ENCODE data around the gene ARHGEF19. TPM values are rescaled to one million over a fixed set of nuclear protein-coding genes. Genes with fewer than 3 reads are reported as not detected.

Gene ARHGEF19
- total RNA-seq, 5 donors from 2014 or later (not counting 1 experiment from before 2014, with no cell fraction given): 7.0 to 17.6 (median 12.3) TPM

- no peak overlapping the region for H3K27ac ChIP-seq (ENCODE audit: low read length)
These were observed 22.9 kb upstream of the ARHGEF19 start for GRCh38 chr1:16235347-16235746.

GRCh38 chr1:16233431-16233830 is 21.0 kb upstream of the ARHGEF19 start:
- Histone ChIP-seq H3K27me3 (replicated peaks in 1 of 2; ENCODE audit: control insufficient read depth in 2 of 2, extremely low read depth in 1 of 2, insufficient read depth in 2 of 2, low read length in 1 of 2) (peaks cover 4 to 13% of the 10 kb centered on the region in 2 experiments), H3K9me3 (no peaks in the 10 kb centered on the region), H3K36me3 (ENCODE audit: control insufficient read depth in 2 of 2, extremely low read depth in 1 of 2, insufficient read depth in 1 of 2, low read length in 1 of 2) (peaks cover 0 to 14% of the 10 kb centered on the region in 2 donors), H3K27ac (ENCODE audit: low read length) (no peak overlapping the region), H3K4me3 (ENCODE audit: control insufficient read depth in 1 of 2, extremely low read depth in 1 of 2, low read length in 1 of 2) (no peak overlapping the region), H3K4me1 (ENCODE audit: control insufficient read depth in 1 of 2, extremely low read depth in 1 of 2, insufficient read depth in 2 of 2, low read length in 2 of 2) (peaks cover 7 to 24% of the 10 kb centered on the region in 2 experiments)
- peaks cover 8% of the 10 kb centered on the region for H3K36me3 Mint-ChIP-seq
- H3K27me3 Mint-ChIP-seq: peaks cover 5% of the 10 kb centered on the region in 2 donors
- DNase-seq: no peak
- no peak overlapping the region for H3K4me3 Mint-ChIP-seq
- 98% methylated on average over 8 of the region's 8 CpGs for WGBS (ENCODE audit: insufficient coverage)
- no peak overlapping the region for H3K27ac Mint-ChIP-seq
- H3K9me3 Mint-ChIP-seq: no peaks in the 10 kb centered on the region
- CTCF ChIA-PET: no interaction called here
- POLR2A ChIA-PET: no interaction called here
- peaks cover 26 to 32% (median 27%) of the 10 kb centered on the region in 3 donors for H3K4me1 Mint-ChIP-seq
- no peak for ATAC-seq (replicated peaks in 1 of 4)

More at GRCh38 chr1:16235347-16235746, 22.9 kb upstream of the ARHGEF19 start:
- ATAC-seq (replicated peaks in 1 of 4) (no peak), DNase-seq (no peak)
- Mint-ChIP-seq H3K27me3 (no peaks in the 10 kb centered on the region), H3K4me3 (peak overlapping the region in 1 of 3 donors; percentile 0), H3K9me3 (no peaks in the 10 kb centered on the region), H3K27ac (no peak overlapping the region), H3K4me1 (peaks cover 24 to 32% (median 27%) of the 10 kb centered on the region in 3 donors), H3K36me3 (peaks cover 6% of the 10 kb centered on the region)
- Histone ChIP-seq H3K9me3 (no peaks in the 10 kb centered on the region), H3K27me3 (replicated peaks in 1 of 2; ENCODE audit: control insufficient read depth in 2 of 2, extremely low read depth in 1 of 2, insufficient read depth in 2 of 2, low read length in 1 of 2) (no peaks in the 10 kb centered on the region), H3K36me3 (ENCODE audit: control insufficient read depth in 2 of 2, extremely low read depth in 1 of 2, insufficient read depth in 1 of 2, low read length in 1 of 2) (peaks cover 0 to 7% of the 10 kb centered on the region in 2 donors), H3K4me1 (ENCODE audit: control insufficient read depth in 1 of 2, extremely low read depth in 1 of 2, insufficient read depth in 2 of 2, low read length in 2 of 2) (peaks cover 7 to 24% of the 10 kb centered on the region in 2 experiments), H3K4me3 (ENCODE audit: control insufficient read depth in 1 of 2, extremely low read depth in 1 of 2, low read length in 1 of 2) (no peak overlapping the region)
- ChIA-PET POLR2A (no interaction called here), CTCF (interaction anchor here in 1 of 2 donors (0.7 kb wide), 1 partner anchor 156 kb away, joined by 5 read pairs; no protein-coding TSS in a partner anchor)
- WGBS (ENCODE audit: insufficient coverage): no CpG with 5 or more reads among the region's 2 CpGs

DNA sequence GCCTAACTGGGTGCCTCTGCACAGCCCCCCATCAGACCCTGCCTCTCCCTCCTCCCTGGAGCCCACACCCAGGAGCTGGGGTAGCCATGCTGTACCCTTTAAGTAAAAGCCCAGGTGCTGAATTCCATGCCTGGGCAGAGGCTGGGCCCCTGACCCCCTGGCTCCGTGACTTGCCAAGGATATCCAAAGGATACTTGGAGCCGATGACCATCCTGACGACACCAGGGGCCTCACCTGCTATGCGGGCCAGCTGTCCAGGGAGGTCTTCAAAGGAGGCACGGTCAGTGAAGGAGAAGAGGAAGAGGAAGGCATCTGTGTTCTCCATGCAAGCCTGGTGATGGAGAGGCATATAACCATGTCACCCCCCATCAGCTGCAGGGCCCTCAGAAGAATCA is 19.9 kb upstream of the ARHGEF19 start:
- Mint-ChIP-seq H3K36me3 (peaks cover 9% of the 10 kb centered on the region), H3K27me3 (peaks cover 12 to 17% of the 10 kb centered on the region in 2 donors), H3K4me3 (no peak overlapping the region), H3K27ac (no peak overlapping the region), H3K4me1 (peaks cover 26 to 30% (median 28%) of the 10 kb centered on the region in 3 donors), H3K9me3 (no peaks in the 10 kb centered on the region)
- DNase-seq: no peak
- Histone ChIP-seq H3K4me1 (ENCODE audit: control insufficient read depth in 1 of 2, extremely low read depth in 1 of 2, insufficient read depth in 2 of 2, low read length in 2 of 2) (peaks cover 3 to 23% of the 10 kb centered on the region in 2 experiments), H3K27me3 (replicated peaks in 1 of 2; ENCODE audit: control insufficient read depth in 2 of 2, extremely low read depth in 1 of 2, insufficient read depth in 2 of 2, low read length in 1 of 2) (peaks cover 5 to 24% of the 10 kb centered on the region in 2 experiments), H3K27ac (ENCODE audit: low read length) (no peak overlapping the region), H3K36me3 (ENCODE audit: control insufficient read depth in 2 of 2, extremely low read depth in 1 of 2, insufficient read depth in 1 of 2, low read length in 1 of 2) (peaks cover 0 to 14% of the 10 kb centered on the region in 2 donors), H3K9me3 (no peaks in the 10 kb centered on the region), H3K4me3 (ENCODE audit: control insufficient read depth in 1 of 2, extremely low read depth in 1 of 2, low read length in 1 of 2) (no peak overlapping the region)
- ChIA-PET CTCF (no interaction called here), POLR2A (no interaction called here)
- WGBS (ENCODE audit: insufficient coverage): 100% methylated on average over 3 of the region's 5 CpGs
- ATAC-seq (replicated peaks in 1 of 4): no peak

GRCh38 chr1:16231331-16232315 is 19.2 kb upstream of the ARHGEF19 start:
- Histone ChIP-seq H3K27me3 (replicated peaks in 1 of 2; ENCODE audit: control insufficient read depth in 2 of 2, extremely low read depth in 1 of 2, insufficient read depth in 2 of 2, low read length in 1 of 2) (peaks cover 5 to 31% of the 10 kb centered on the region in 2 experiments), H3K36me3 (ENCODE audit: control insufficient read depth in 2 of 2, extremely low read depth in 1 of 2, insufficient read depth in 1 of 2, low read length in 1 of 2) (peaks cover 0 to 14% of the 10 kb centered on the region in 2 donors), H3K4me3 (ENCODE audit: control insufficient read depth in 1 of 2, extremely low read depth in 1 of 2, low read length in 1 of 2) (no peak overlapping the region), H3K27ac (ENCODE audit: low read length) (no peak overlapping the region), H3K9me3 (no peaks in the 10 kb centered on the region), H3K4me1 (ENCODE audit: control insufficient read depth in 1 of 2, extremely low read depth in 1 of 2, insufficient read depth in 2 of 2, low read length in 2 of 2) (peaks cover 2 to 24% of the 10 kb centered on the region in 2 experiments)
- Mint-ChIP-seq H3K27me3 (peaks cover 15 to 20% of the 10 kb centered on the region in 2 donors), H3K9me3 (no peaks in the 10 kb centered on the region), H3K27ac (no peak overlapping the region), H3K36me3 (peaks cover 9% of the 10 kb centered on the region), H3K4me1 (peaks cover 19 to 27% (median 26%) of the 10 kb centered on the region in 3 donors), H3K4me3 (no peak overlapping the region)
- ChIA-PET CTCF (no interaction called here), POLR2A (interaction anchor here in 1 of 2 donors (0.7 kb wide), 1 partner anchor 168 kb away, joined by 3 read pairs; no protein-coding TSS in a partner anchor)
- 97% methylated on average over 30 of the region's 35 CpGs for WGBS (ENCODE audit: insufficient coverage)
- no peak for DNase-seq
- no peak for ATAC-seq (replicated peaks in 1 of 4)

DNA sequence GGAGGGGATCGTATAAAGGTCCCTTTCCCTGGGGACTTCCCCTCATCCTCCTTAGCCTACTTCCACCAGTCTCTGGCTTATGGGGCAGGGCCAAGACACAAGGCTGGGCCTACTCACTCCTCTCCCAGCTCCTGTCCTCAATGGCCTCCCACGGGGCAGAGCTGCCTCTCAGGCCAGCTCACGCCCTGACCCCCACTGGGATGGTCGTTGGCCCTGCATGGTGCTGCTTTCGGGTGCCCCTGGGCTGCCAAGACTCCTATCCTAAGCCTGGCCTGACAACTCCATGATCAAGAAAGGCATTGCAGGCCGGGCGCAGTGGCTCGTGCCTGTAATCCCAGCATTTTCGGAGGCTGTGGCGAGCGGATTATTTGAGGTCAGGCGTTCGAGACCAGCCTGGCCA is 18.3 kb upstream of the ARHGEF19 start:
- peaks cover 6 to 40% of the 10 kb centered on the region in 2 experiments for H3K27me3 ChIP-seq (replicated peaks in 1 of 2; ENCODE audit: control insufficient read depth in 2 of 2, extremely low read depth in 1 of 2, insufficient read depth in 2 of 2, low read length in 1 of 2)
- ChIA-PET POLR2A (interaction anchor here in 1 of 2 donors (0.6 to 0.7 kb wide), 2 partner anchors 30 to 169 kb away, joined by 3 to 4 read pairs; no protein-coding TSS in a partner anchor), CTCF (no interaction called here)
- DNase-seq (no peak), ATAC-seq (replicated peaks in 1 of 4) (no peak)
- H3K36me3 ChIP-seq (ENCODE audit: control insufficient read depth in 2 of 2, extremely low read depth in 1 of 2, insufficient read depth in 1 of 2, low read length in 1 of 2): peaks cover 0 to 14% of the 10 kb centered on the region in 2 donors
- no peaks in the 10 kb centered on the region for H3K9me3 Mint-ChIP-seq
- H3K4me1 ChIP-seq (ENCODE audit: control insufficient read depth in 1 of 2, extremely low read depth in 1 of 2, insufficient read depth in 2 of 2, low read length in 2 of 2): peaks cover 0 to 15% of the 10 kb centered on the region in 2 experiments
- H3K27ac Mint-ChIP-seq: no peak overlapping the region
- H3K9me3 ChIP-seq: no peaks in the 10 kb centered on the region
- WGBS (ENCODE audit: insufficient coverage): 90% methylated on average over 9 of the region's 13 CpGs
- H3K4me3 Mint-ChIP-seq: no peak overlapping the region
- H3K4me1 Mint-ChIP-seq: peaks cover 10 to 20% (median 19%) of the 10 kb centered on the region in 3 donors
- H3K4me3 ChIP-seq (ENCODE audit: control insufficient read depth in 1 of 2, extremely low read depth in 1 of 2, low read length in 1 of 2): no peak overlapping the region
- H3K27ac ChIP-seq (ENCODE audit: low read length): no peak overlapping the region
- peaks cover 9% of the 10 kb centered on the region for H3K36me3 Mint-ChIP-seq
- H3K27me3 Mint-ChIP-seq: peaks cover 22 to 28% of the 10 kb centered on the region in 2 donors

DNA sequence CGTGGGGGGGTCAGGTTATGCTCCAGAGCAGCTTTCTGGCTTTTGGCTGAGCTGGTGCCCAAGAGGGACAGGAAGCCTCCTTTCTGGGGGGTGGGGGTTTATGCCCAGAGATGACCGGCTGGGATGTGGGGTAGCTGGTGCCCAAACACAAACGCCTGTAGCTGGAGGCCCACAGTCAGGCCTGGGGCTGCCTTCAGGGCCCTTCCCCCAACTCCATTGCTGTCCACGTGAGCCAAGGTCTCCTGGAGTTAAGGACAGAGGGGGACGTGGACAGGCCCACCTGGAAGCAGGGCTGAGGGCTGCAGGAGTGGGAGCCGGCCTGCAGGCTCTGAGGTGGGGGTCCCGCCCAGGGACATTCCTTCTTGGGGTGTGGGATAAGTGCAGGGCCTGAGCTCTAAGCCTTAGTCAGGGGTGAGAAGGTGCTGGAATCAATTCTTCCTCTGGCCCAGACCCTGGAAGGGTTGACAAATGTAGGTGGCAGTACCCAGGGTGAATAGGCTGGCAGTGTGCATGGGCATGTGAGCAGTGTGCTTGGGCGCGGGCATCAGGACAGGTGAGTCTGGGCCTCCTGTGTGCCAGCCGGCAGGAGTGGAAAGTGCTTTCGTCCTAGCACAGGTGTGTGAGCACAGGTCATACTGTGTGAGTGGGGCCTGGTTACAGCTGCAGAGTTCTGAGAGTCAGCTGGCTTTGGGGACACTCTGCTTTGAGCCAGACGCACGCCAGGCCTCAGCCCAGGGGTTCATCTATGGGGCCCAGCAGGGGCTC is 17.7 kb upstream of the ARHGEF19 start:
- peaks cover 6 to 45% of the 10 kb centered on the region in 2 experiments for H3K27me3 ChIP-seq (replicated peaks in 1 of 2; ENCODE audit: control insufficient read depth in 2 of 2, extremely low read depth in 1 of 2, insufficient read depth in 2 of 2, low read length in 1 of 2)
- Mint-ChIP-seq H3K4me3 (no peak overlapping the region), H3K4me1 (peaks cover 6 to 17% (median 16%) of the 10 kb centered on the region in 3 donors), H3K36me3 (peaks cover 9% of the 10 kb centered on the region), H3K27ac (no peak overlapping the region), H3K9me3 (no peaks in the 10 kb centered on the region), H3K27me3 (peaks cover 22 to 31% of the 10 kb centered on the region in 2 donors)
- WGBS (ENCODE audit: insufficient coverage): 86% methylated on average over 13 of the region's 13 CpGs
- H3K4me1 ChIP-seq (ENCODE audit: control insufficient read depth in 1 of 2, extremely low read depth in 1 of 2, insufficient read depth in 2 of 2, low read length in 2 of 2): peaks cover 0 to 15% of the 10 kb centered on the region in 2 experiments
- ATAC-seq (replicated peaks in 1 of 4) (no peak), DNase-seq (no peak)
- CTCF ChIA-PET: no interaction called here
- no peaks in the 10 kb centered on the region for H3K9me3 ChIP-seq
- H3K36me3 ChIP-seq (ENCODE audit: control insufficient read depth in 2 of 2, extremely low read depth in 1 of 2, insufficient read depth in 1 of 2, low read length in 1 of 2): peaks cover 0 to 14% of the 10 kb centered on the region in 2 donors
- POLR2A ChIA-PET: interaction anchor here in 1 of 2 donors (0.6 kb wide), 1 partner anchor 30 kb away, joined by 4 read pairs; no protein-coding TSS in a partner anchor
- H3K4me3 ChIP-seq (ENCODE audit: control insufficient read depth in 1 of 2, extremely low read depth in 1 of 2, low read length in 1 of 2): no peak overlapping the region
- no peak overlapping the region for H3K27ac ChIP-seq (ENCODE audit: low read length)

Measured in T-cell (primary cell).